Adipose tissue (tissue), 3 donors: ENCODE measurements around the gene WNT7A. TPM values are rescaled to one million over a fixed set of nuclear protein-coding genes. Genes with fewer than 3 reads are reported as not detected.

ENCODE experiments used
- H3K27ac ChIP-seq: one replicate; pipeline ENCODE4 v1.5.1; 2013; ENCODE audit warnings: low read depth, low read length
- WGBS, 3 donors: extraction: QIAGEN DNeasy Blood & Tissue Kit; methylation state at CpG; one replicate each; pipeline ENCODE4 v1.1.7; 2013; 5-methylcytosine and 5-hydroxymethylcytosine counted together
- polyA plus RNA-seq, 3 donors: library from polyadenylated mRNA; stranded (reverse); fragments of 200-250 nt; gene quantifications; one replicate each; pipeline ENCODE4 v1.2.3, GENCODE V29; 2013
- donor health status: healthy with polysubstance abuse.
- donor health status: Bipolar disorder and iron deficiency.
- donor health status: healthy.

The WNT7A gene
- polyA plus RNA-seq, 3 donors, result 0.01 TPM; not detected in 2

GRCh38 chr3:13853256-13853977 is 26.5 kb downstream of the WNT7A start:
- no peak overlapping the region for H3K27ac ChIP-seq
- WGBS, 3 donors, result 66 to 67% (median 67%) methylated on average over 11 of the region's 11 CpGs

- H3K27ac ChIP-seq, result no peak overlapping the region
- 47 to 74% (median 55%) methylated on average over 4 of the region's 4 CpGs for WGBS, 3 donors
Observed at GRCh38 chr3:13852638-13853009, 27.2 kb downstream of the WNT7A start.

GRCh38 chr3:13851997-13852637 is 27.8 kb downstream of the WNT7A start:
- WGBS, 3 donors, result 68 to 74% (median 73%) methylated on average over 17 of the region's 17 CpGs
- no peak overlapping the region for H3K27ac ChIP-seq

GRCh38 chr3:13851091-13851849 is 28.6 kb downstream of the WNT7A start:
- WGBS, 3 donors, result 64 to 74% (median 72%) methylated on average over 15 of the region's 15 CpGs
- H3K27ac ChIP-seq, result no peak overlapping the region

GRCh38 chr3:13850161-13850945 is 29.5 kb downstream of the WNT7A start:
- H3K27ac ChIP-seq, result no peak overlapping the region
- 53 to 64% (median 60%) methylated on average over 19 to 21 of the region's 21 CpGs for WGBS, 3 donors

- H3K27ac ChIP-seq, result no peak overlapping the region
- 72 to 80% (median 78%) methylated on average over 5 of the region's 5 CpGs for WGBS, 3 donors
Observed at GRCh38 chr3:13849018-13849417, 30.9 kb downstream of the WNT7A start.

- 71 to 75% (median 74%) methylated on average over 15 to 16 of the region's 16 CpGs for WGBS, 3 donors
Observed at GRCh38 chr3:13846716-13847570, 32.9 kb downstream of the WNT7A start.

GRCh38 chr3:13846238-13846637 is 33.6 kb downstream of the WNT7A start:
- no peak overlapping the region for H3K27ac ChIP-seq
- 72 to 82% (median 82%) methylated on average over 2 of the region's 2 CpGs for WGBS, 3 donors

More at GRCh38 chr3:13846716-13847570, 32.9 kb downstream of the WNT7A start:
- H3K27ac ChIP-seq, result no peak overlapping the region

GRCh38 chr3:13845806-13846205 is 34.1 kb downstream of the WNT7A start:
- H3K27ac ChIP-seq, result no peak overlapping the region
- WGBS, 3 donors, result 76 to 92% (median 87%) methylated on average over 7 of the region's 7 CpGs

GRCh38 chr3:13844911-13845310 is 35.0 kb downstream of the WNT7A start:
- no peak overlapping the region for H3K27ac ChIP-seq
- WGBS, 3 donors, result 48 to 65% (median 63%) methylated on average over 10 of the region's 10 CpGs

- WGBS, 3 donors, result 80 to 86% (median 83%) methylated on average over 5 of the region's 5 CpGs
Observed at GRCh38 chr3:13844286-13844685, 35.6 kb downstream of the WNT7A start.

GRCh38 chr3:13843351-13843750 is 36.5 kb downstream of the WNT7A start:
- no peak overlapping the region for H3K27ac ChIP-seq
- 69 to 82% (median 75%) methylated on average over 5 of the region's 5 CpGs for WGBS, 3 donors

More at GRCh38 chr3:13844286-13844685, 35.6 kb downstream of the WNT7A start:
- H3K27ac ChIP-seq, result no peak overlapping the region

GRCh38 chr3:13842226-13842625 is 37.6 kb downstream of the WNT7A start:
- no peak overlapping the region for H3K27ac ChIP-seq
- 72 to 77% (median 75%) methylated on average over 4 of the region's 4 CpGs for WGBS, 3 donors

GRCh38 chr3:13841826-13842225 is 38.0 kb downstream of the WNT7A start:
- WGBS, 3 donors, result 64 to 75% (median 71%) methylated on average over 4 of the region's 4 CpGs
- H3K27ac ChIP-seq, result no peak overlapping the region

GRCh38 chr3:13841141-13841540 is 38.7 kb downstream of the WNT7A start:
- 68 to 74% (median 69%) methylated on average over 8 of the region's 8 CpGs for WGBS, 3 donors
- no peak overlapping the region for H3K27ac ChIP-seq

GRCh38 chr3:13840456-13840855 is 39.4 kb downstream of the WNT7A start:
- WGBS, 3 donors, result 77 to 87% (median 81%) methylated on average over 2 of the region's 2 CpGs
- H3K27ac ChIP-seq, result no peak overlapping the region

- H3K27ac ChIP-seq, result no peak overlapping the region
- WGBS, 3 donors, result 50 to 61% (median 58%) methylated on average over 5 of the region's 5 CpGs
Observed at GRCh38 chr3:13839726-13840340, 40.0 kb downstream of the WNT7A start.
